ENCODE results near the gene ADPRHL1.

DNA sequence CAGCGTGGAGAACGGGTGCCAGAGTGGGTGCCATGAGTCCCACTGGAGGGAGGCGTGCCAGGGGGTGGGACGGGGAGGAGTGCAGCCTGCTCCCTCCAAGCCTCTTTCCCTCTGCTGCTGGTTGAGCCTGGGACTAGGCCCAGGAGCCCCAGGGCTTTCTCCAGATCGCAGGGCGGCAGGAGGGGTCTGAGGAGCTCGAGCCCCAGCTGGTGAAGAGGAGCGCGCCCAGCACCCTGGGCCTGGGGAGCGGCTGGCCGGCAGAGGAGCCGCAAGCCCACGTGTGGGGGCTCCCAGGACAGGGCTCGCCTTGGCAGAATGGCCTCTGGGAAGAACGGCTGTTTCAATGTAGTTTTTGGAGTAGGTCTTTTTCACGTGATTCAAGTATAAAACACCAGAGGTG lies 49.4 kb upstream of the ADPRHL1 start:
- TF ChIP-seq, protein P1, sequence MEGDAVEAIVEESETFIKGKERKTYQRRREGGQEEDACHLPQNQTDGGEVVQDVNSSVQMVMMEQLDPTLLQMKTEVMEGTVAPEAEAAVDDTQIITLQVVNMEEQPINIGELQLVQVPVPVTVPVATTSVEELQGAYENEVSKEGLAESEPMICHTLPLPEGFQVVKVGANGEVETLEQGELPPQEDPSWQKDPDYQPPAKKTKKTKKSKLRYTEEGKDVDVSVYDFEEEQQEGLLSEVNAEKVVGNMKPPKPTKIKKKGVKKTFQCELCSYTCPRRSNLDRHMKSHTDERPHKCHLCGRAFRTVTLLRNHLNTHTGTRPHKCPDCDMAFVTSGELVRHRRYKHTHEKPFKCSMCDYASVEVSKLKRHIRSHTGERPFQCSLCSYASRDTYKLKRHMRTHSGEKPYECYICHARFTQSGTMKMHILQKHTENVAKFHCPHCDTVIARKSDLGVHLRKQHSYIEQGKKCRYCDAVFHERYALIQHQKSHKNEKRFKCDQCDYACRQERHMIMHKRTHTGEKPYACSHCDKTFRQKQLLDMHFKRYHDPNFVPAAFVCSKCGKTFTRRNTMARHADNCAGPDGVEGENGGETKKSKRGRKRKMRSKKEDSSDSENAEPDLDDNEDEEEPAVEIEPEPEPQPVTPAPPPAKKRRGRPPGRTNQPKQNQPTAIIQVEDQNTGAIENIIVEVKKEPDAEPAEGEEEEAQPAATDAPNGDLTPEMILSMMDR (conservative IDR thresholded peaks at IDR 0.05 in 1 of 2, IDR thresholded peaks at IDR 0.05 in 1 of 2; ENCODE audit: extremely low read depth in 1 of 2, insufficient read depth in 1 of 2, low read depth in 1 of 2, low read length in 2 of 2) = no peak
- no peak for TF ChIP-seq EZH2 (IDR thresholded peaks at IDR 0.05; ENCODE audit: borderline replicate concordance, low read length)
